H1 (cell line): ENCODE measurements around the gene KLHL3. TPM values are rescaled to one million over a fixed set of nuclear protein-coding genes. Genes with fewer than 3 reads are reported as not detected.

Source experiments
- CHD7 ChIP-seq: fragments of 300-600 bp; sonication (generic); IDR thresholded peaks from 2 replicates; pipeline ENCODE4 v1.7.1; 2012; ENCODE audit warnings: low read length, moderate library complexity, mild to moderate bottlenecking, inconsistent platforms; ENCODE audit not compliant: insufficient replicate concordance
- CREB1 ChIP-seq: IDR thresholded peaks from 2 replicates; pipeline ENCODE4 v1.6.1; 2012; ENCODE audit warnings: inconsistent platforms
- EZH2 ChIP-seq: fragments of 200-600 bp; sonication (generic); IDR thresholded peaks from 2 replicates; pipeline ENCODE4 v1.7.1; 2012; ENCODE audit warnings: low read depth, mild to moderate bottlenecking, moderate library complexity, low read length, inconsistent platforms; ENCODE audit not compliant: severe bottlenecking
- HDAC6 ChIP-seq: IDR thresholded peaks from one replicate; pipeline ENCODE4 v1.7.1; 2012; ENCODE audit warnings: low read depth, mild to moderate bottlenecking, inconsistent platforms, low read length, moderate library complexity
- RXRA ChIP-seq: IDR thresholded peaks from 2 replicates; pipeline ENCODE4 v1.6.1; 2011; ENCODE audit warnings: low read depth, mild to moderate bottlenecking, low read length, moderate library complexity; ENCODE audit not compliant: insufficient read depth
- polyA plus RNA-seq, 7 experiments: library from polyadenylated mRNA; depleted of rRNA in 3 of 7; stranded (reverse) in 5 of 7; unstranded in 2 of 7; fragments of >200 nt in 5 of 7; fragments of 200-250 nt in 2 of 7; gene quantifications; 1 replicate in 5 of 7; 2 replicates in 1 of 7; 4 replicates in 1 of 7; pipeline versions ENCODE4 v1.2.1 to v1.2.3, GENCODE V29; 2011 to 2013; ENCODE audit warnings: missing spikeins in 2 of 7, mixed read lengths in 2 of 7
- total RNA-seq: library from RNA; stranded (reverse); fragmentation: NEBNext Ultra II Directional; extraction: Animal tissue kit (Norgen Biotek cat#: 25700); gene quantifications from 2 replicates; pipeline ENCODE4 v1.2.1, GENCODE V29; 2021

Gene KLHL3
- total and polyA plus RNA-seq, 2 of the 8 experiments (the other 6 are each of a cell fraction or from before 2014, with no cell fraction given): 7.4 to 13.7 TPM

DNA sequence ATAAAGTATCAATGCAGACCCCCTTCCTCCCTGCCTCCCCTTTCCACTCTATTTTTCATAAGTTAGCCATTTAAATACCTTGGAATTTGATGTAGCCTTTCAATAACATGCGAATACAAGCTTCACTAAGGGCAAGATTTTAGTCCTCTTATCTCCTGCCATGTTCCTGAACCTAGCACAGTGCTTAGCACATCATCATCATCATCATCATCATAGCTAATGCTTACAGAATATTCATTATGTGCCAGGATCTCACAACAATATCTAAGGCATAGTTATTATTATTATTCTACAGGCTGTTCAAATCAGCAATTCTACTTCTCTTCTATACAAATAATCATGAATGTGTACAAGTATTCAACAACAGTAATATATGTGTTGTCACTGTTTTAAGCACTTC, 20.4 kb downstream of the KLHL3 start (continued):
- TF ChIP-seq CHD7 (no peak), RXRA (no peak), CREB1 (no peak), EZH2 (no peak), HDAC6 (no peak)
